ENCODE data around the gene CPT1A. TPM values are rescaled to one million over a fixed set of nuclear protein-coding genes. Genes with fewer than 3 reads are reported as not detected.

Gene CPT1A
- polyA plus RNA-seq, 1 of the 3 experiments (the other 2 are of a cell fraction), result 31.2 TPM

DNA sequence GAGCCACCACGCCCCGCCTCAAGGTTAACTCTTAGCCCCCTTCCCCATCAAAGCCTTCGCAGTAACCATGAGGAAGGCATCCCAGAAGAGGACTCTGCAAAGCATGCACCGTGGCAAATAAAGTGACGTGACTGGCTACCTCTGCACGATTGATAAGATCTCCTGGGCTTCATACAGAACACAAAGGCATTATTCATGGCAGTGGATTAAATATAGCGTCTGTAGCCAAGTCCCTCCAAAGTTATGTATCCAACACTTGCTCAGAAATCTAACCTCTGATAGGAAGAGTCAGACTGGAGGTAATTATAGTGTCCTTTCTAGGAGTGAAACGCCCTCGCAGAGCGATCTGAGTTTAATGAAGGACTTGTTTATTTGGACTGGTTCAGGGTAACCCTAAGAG lies 22.4 kb downstream of the CPT1A start:
- Histone ChIP-seq H3K27ac (ENCODE audit: low read depth in 2 of 2, low read length in 1 of 2) (no peak overlapping the region), H2AFZ (ENCODE audit: low read depth) (no peak overlapping the region), H3K4me2 (no peak overlapping the region), H3K79me2 (ENCODE audit: insufficient read depth) (peaks cover 63% of the 10 kb centered on the region), H3K4me1 (ENCODE audit: control insufficient read depth in 1 of 2, insufficient read depth in 2 of 2, low read depth in 1 of 2, low read length in 1 of 2) (peaks cover 0 to 3% of the 10 kb centered on the region in 2 experiments; a peak in 1 of 4 replicates), H4K20me1 (ENCODE audit: insufficient read depth) (peaks cover 70% of the 10 kb centered on the region), H3K9ac (no peak overlapping the region), H3K9me3 (no peaks in the 10 kb centered on the region), H3K27me3 (ENCODE audit: insufficient read depth) (no peaks in the 10 kb centered on the region), H3K4me3 (ENCODE audit: low read depth in 2 of 2, low read length in 1 of 2) (no peak overlapping the region), H3K36me3 (replicated peaks in 1 of 2; ENCODE audit: control insufficient read depth in 1 of 2, insufficient read depth in 2 of 2, low read length in 1 of 2) (peaks cover 0 to 9% of the 10 kb centered on the region in 2 experiments), H3K9me2 (no peaks in the 10 kb centered on the region), H3F3A (replicated peaks; ENCODE audit: insufficient read depth) (no peaks in the 10 kb centered on the region)
- TF ChIP-seq, protein P1, sequence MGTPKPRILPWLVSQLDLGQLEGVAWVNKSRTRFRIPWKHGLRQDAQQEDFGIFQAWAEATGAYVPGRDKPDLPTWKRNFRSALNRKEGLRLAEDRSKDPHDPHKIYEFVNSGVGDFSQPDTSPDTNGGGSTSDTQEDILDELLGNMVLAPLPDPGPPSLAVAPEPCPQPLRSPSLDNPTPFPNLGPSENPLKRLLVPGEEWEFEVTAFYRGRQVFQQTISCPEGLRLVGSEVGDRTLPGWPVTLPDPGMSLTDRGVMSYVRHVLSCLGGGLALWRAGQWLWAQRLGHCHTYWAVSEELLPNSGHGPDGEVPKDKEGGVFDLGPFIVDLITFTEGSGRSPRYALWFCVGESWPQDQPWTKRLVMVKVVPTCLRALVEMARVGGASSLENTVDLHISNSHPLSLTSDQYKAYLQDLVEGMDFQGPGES (IDR thresholded peaks at IDR 0.05; ENCODE audit: low read depth, low read length), result no peak
- TF ChIP-seq, protein P2, sequence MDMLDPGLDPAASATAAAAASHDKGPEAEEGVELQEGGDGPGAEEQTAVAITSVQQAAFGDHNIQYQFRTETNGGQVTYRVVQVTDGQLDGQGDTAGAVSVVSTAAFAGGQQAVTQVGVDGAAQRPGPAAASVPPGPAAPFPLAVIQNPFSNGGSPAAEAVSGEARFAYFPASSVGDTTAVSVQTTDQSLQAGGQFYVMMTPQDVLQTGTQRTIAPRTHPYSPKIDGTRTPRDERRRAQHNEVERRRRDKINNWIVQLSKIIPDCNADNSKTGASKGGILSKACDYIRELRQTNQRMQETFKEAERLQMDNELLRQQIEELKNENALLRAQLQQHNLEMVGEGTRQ (IDR thresholded peaks at IDR 0.05; ENCODE audit: borderline replicate concordance, low read depth, low read length), result no peak
- no peak for DNase-seq
- ChIA-PET CTCF (interaction anchor here (0.6 to 1.2 kb wide), 2 partner anchors 9 to 126 kb away, joined by 3 read pairs; no protein-coding TSS in a partner anchor), POLR2A (no interaction called here)
- WGBS (ENCODE audit: low lambda C conversion rate), result 83% methylated on average over 10 of the region's 10 CpGs

DNA sequence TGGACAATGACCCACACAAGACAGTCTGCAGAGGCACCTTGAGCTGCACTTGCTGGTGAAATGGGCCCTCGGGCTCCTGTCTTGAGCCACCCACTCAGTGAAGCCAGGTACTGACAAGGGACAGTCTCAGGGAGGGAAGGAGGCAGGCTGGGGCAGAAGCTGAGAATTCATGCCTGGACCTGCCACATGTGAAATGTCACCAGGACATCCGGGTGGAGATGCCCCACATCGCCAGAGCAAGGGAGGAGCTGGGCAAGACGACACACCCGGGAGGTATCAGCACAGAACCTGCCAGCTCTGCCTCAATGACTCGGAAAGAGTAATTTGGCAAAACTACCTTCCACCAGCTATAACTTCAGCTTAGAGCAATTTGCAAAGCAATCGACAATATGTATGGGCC lies 23.5 kb downstream of the CPT1A start:
- Histone ChIP-seq H3K27ac (ENCODE audit: low read depth in 2 of 2, low read length in 1 of 2) (no peak overlapping the region), H3K4me2 (no peak overlapping the region), H3K9ac (no peak overlapping the region), H3F3A (replicated peaks; ENCODE audit: insufficient read depth) (no peaks in the 10 kb centered on the region), H3K4me3 (ENCODE audit: low read depth in 2 of 2, low read length in 1 of 2) (no peak overlapping the region), H3K9me2 (no peaks in the 10 kb centered on the region), H3K4me1 (ENCODE audit: control insufficient read depth in 1 of 2, insufficient read depth in 2 of 2, low read depth in 1 of 2, low read length in 1 of 2) (peaks cover 0 to 3% of the 10 kb centered on the region in 2 experiments; a peak in 1 of 4 replicates), H3K9me3 (no peaks in the 10 kb centered on the region), H3K27me3 (ENCODE audit: insufficient read depth) (no peaks in the 10 kb centered on the region), H3K36me3 (replicated peaks in 1 of 2; ENCODE audit: control insufficient read depth in 1 of 2, insufficient read depth in 2 of 2, low read length in 1 of 2) (peaks cover 2 to 9% of the 10 kb centered on the region in 2 experiments), H3K79me2 (ENCODE audit: insufficient read depth) (peaks cover 52% of the 10 kb centered on the region), H4K20me1 (ENCODE audit: insufficient read depth) (peaks cover 64% of the 10 kb centered on the region), H2AFZ (ENCODE audit: low read depth) (no peak overlapping the region)
- no peak for TF ChIP-seq RCOR1 (IDR thresholded peaks at IDR 0.05; ENCODE audit: low read length)
- no peak for TF ChIP-seq POLR2AphosphoS5 (IDR thresholded peaks at IDR 0.05; ENCODE audit: low read depth, low read length)
- no peak for TF ChIP-seq SIN3A (IDR thresholded peaks at IDR 0.05; ENCODE audit: borderline replicate concordance, low read depth, low read length)
- TF ChIP-seq, protein P3, sequence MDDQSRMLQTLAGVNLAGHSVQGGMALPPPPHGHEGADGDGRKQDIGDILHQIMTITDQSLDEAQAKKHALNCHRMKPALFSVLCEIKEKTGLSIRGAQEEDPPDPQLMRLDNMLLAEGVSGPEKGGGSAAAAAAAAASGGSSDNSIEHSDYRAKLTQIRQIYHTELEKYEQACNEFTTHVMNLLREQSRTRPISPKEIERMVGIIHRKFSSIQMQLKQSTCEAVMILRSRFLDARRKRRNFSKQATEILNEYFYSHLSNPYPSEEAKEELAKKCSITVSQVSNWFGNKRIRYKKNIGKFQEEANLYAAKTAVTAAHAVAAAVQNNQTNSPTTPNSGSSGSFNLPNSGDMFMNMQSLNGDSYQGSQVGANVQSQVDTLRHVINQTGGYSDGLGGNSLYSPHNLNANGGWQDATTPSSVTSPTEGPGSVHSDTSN (IDR thresholded peaks at IDR 0.05), result no peak
- TF ChIP-seq RAD21 (IDR thresholded peaks at IDR 0.05; ENCODE audit: low read length), result no peak
- no peak for TF ChIP-seq ELF1 (IDR thresholded peaks at IDR 0.05)
- TF ChIP-seq NFIC (IDR thresholded peaks at IDR 0.05; ENCODE audit: borderline replicate concordance), result no peak
- TF ChIP-seq, protein P4, sequence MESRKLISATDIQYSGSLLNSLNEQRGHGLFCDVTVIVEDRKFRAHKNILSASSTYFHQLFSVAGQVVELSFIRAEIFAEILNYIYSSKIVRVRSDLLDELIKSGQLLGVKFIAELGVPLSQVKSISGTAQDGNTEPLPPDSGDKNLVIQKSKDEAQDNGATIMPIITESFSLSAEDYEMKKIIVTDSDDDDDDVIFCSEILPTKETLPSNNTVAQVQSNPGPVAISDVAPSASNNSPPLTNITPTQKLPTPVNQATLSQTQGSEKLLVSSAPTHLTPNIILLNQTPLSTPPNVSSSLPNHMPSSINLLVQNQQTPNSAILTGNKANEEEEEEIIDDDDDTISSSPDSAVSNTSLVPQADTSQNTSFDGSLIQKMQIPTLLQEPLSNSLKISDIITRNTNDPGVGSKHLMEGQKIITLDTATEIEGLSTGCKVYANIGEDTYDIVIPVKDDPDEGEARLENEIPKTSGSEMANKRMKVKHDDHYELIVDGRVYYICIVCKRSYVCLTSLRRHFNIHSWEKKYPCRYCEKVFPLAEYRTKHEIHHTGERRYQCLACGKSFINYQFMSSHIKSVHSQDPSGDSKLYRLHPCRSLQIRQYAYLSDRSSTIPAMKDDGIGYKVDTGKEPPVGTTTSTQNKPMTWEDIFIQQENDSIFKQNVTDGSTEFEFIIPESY (IDR thresholded peaks at IDR 0.05; ENCODE audit: borderline replicate concordance, low read depth), result no peak
- TF ChIP-seq, protein P5, sequence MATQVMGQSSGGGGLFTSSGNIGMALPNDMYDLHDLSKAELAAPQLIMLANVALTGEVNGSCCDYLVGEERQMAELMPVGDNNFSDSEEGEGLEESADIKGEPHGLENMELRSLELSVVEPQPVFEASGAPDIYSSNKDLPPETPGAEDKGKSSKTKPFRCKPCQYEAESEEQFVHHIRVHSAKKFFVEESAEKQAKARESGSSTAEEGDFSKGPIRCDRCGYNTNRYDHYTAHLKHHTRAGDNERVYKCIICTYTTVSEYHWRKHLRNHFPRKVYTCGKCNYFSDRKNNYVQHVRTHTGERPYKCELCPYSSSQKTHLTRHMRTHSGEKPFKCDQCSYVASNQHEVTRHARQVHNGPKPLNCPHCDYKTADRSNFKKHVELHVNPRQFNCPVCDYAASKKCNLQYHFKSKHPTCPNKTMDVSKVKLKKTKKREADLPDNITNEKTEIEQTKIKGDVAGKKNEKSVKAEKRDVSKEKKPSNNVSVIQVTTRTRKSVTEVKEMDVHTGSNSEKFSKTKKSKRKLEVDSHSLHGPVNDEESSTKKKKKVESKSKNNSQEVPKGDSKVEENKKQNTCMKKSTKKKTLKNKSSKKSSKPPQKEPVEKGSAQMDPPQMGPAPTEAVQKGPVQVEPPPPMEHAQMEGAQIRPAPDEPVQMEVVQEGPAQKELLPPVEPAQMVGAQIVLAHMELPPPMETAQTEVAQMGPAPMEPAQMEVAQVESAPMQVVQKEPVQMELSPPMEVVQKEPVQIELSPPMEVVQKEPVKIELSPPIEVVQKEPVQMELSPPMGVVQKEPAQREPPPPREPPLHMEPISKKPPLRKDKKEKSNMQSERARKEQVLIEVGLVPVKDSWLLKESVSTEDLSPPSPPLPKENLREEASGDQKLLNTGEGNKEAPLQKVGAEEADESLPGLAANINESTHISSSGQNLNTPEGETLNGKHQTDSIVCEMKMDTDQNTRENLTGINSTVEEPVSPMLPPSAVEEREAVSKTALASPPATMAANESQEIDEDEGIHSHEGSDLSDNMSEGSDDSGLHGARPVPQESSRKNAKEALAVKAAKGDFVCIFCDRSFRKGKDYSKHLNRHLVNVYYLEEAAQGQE (IDR thresholded peaks at IDR 0.05; ENCODE audit: low read depth, low read length), result no peak
- ChIA-PET POLR2A (no interaction called here), CTCF (interaction anchor here (1.1 kb wide), 1 partner anchor 54 kb away, joined by 4 read pairs; no protein-coding TSS in a partner anchor)
- 96% methylated on average over 3 of the region's 7 CpGs for WGBS (ENCODE audit: low lambda C conversion rate)
- no peak for DNase-seq

All from SK-N-SH (cell line).